ENCODE measurements around the gene ACOX1.

DNA sequence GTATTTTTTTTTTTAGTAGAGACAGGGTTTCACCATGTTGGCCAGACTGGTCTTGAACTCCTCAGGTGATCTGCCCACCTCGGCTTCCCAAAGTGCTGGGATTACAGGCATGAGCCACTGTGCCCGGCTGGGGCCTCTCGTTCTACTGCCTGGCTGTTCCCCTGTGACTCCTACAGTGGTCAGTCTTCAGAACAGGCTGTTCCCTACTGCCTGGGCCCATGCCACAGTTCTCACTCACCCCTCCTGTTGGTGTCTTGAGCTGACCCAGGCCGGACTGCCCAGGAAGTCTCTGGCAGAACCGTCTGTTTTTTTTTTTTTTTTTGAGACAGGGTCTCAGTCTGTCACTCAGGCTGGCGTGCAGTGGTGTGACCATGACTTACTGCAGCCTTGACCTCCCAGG lies 24.9 kb upstream of the ACOX1 start:
- TF ChIP-seq CREM (CRISPR knock-in tag; IDR thresholded peaks at IDR 0.05), result no peak
- TF ChIP-seq, protein P1, sequence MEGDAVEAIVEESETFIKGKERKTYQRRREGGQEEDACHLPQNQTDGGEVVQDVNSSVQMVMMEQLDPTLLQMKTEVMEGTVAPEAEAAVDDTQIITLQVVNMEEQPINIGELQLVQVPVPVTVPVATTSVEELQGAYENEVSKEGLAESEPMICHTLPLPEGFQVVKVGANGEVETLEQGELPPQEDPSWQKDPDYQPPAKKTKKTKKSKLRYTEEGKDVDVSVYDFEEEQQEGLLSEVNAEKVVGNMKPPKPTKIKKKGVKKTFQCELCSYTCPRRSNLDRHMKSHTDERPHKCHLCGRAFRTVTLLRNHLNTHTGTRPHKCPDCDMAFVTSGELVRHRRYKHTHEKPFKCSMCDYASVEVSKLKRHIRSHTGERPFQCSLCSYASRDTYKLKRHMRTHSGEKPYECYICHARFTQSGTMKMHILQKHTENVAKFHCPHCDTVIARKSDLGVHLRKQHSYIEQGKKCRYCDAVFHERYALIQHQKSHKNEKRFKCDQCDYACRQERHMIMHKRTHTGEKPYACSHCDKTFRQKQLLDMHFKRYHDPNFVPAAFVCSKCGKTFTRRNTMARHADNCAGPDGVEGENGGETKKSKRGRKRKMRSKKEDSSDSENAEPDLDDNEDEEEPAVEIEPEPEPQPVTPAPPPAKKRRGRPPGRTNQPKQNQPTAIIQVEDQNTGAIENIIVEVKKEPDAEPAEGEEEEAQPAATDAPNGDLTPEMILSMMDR (IDR thresholded peaks at IDR 0.05), result no peak
- TF ChIP-seq ZNF263 (CRISPR knock-in tag; IDR thresholded peaks at IDR 0.05; ENCODE audit: low read depth), result no peak
- no peak for TF ChIP-seq CBFB (CRISPR knock-in tag; IDR thresholded peaks at IDR 0.05; ENCODE audit: low read depth)
- no peak for TF ChIP-seq TP53 (CRISPR knock-in tag; IDR thresholded peaks at IDR 0.05)
- TF ChIP-seq, protein P2, sequence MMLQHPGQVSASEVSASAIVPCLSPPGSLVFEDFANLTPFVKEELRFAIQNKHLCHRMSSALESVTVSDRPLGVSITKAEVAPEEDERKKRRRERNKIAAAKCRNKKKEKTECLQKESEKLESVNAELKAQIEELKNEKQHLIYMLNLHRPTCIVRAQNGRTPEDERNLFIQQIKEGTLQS (CRISPR knock-in tag; conservative IDR thresholded peaks at IDR 0.05), result no peak

Data from WTC11 (cell line).